C1 segment of cervical spinal cord (tissue), 14 donors: ENCODE data around the gene ZNF296.

ENCODE experiments used
- DNase-seq, 14 donors: peaks; one replicate each; lab custom pipeline; 2025; lab: John Stamatoyannopoulos, UW

The ZNF296 gene

GRCh38 chr19:45103508-45104319, 27.4 kb upstream of the ZNF296 start:
- DNase-seq = peak in 2 of 14 donors; percentile 11 to 59

GRCh38 chr19:45103156-45103507, 26.9 kb upstream of the ZNF296 start:
- DNase-seq = peak in 3 of 14 donors; percentile 6 to 54 (median 6)

- no peak for DNase-seq
These were observed 26.2 kb upstream of the ZNF296 start for GRCh38 chr19:45102481-45102880.

GRCh38 chr19:45101806-45102205, 25.5 kb upstream of the ZNF296 start:
- no peak for DNase-seq

- DNase-seq = no peak
These were observed 24.6 kb upstream of the ZNF296 start for GRCh38 chr19:45100846-45101252.

GRCh38 chr19:45100201-45100600, 23.9 kb upstream of the ZNF296 start:
- no peak for DNase-seq

GRCh38 chr19:45099467-45100191, 23.4 kb upstream of the ZNF296 start:
- peak in 1 of 14 donors; percentile 80 for DNase-seq

GRCh38 chr19:45098521-45099466, 22.5 kb upstream of the ZNF296 start:
- peak in 12 of 14 donors; percentile 39 to 76 (median 58) for DNase-seq

- DNase-seq = peak in 10 of 14 donors; percentile 38 to 87 (median 60)
These were observed 21.7 kb upstream of the ZNF296 start for GRCh38 chr19:45097776-45098520.

GRCh38 chr19:45097450-45097775, 21.1 kb upstream of the ZNF296 start:
- DNase-seq = no peak

GRCh38 chr19:45096700-45097099, 20.4 kb upstream of the ZNF296 start:
- no peak for DNase-seq

- no peak for DNase-seq
These were observed 19.5 kb upstream of the ZNF296 start for GRCh38 chr19:45095496-45096413.

GRCh38 chr19:45094707-45095106, 18.4 kb upstream of the ZNF296 start:
- DNase-seq = no peak

GRCh38 chr19:45094137-45094536, 17.9 kb upstream of the ZNF296 start:
- no peak for DNase-seq

- DNase-seq = peak; percentile 40 to 92 (median 88)
These were observed 16.7 kb upstream of the ZNF296 start, which contains the start of gene PPP1R37 for GRCh38 chr19:45092747-45093678. Gene PPP1R37, plus strand, starts transcription at chr19:45093179. Its CDS starts 147 bp downstream, at chr19:45093326.

GRCh38 chr19:45091031-45091923, 15.0 kb upstream of the ZNF296 start:
- peak; percentile 68 to 98 (median 96) for DNase-seq

- no peak for DNase-seq
These were observed 14.3 kb upstream of the ZNF296 start for GRCh38 chr19:45090606-45091005.

- DNase-seq = no peak
These were observed 13.8 kb upstream of the ZNF296 start for GRCh38 chr19:45090034-45090433.
